NCI-H1694 (cell line): ENCODE measurements around the gene KCNT1.

Experiments
- DNase-seq: peaks from one replicate; lab custom pipeline; 2025; lab: John Stamatoyannopoulos, UW

The KCNT1 gene

DNA sequence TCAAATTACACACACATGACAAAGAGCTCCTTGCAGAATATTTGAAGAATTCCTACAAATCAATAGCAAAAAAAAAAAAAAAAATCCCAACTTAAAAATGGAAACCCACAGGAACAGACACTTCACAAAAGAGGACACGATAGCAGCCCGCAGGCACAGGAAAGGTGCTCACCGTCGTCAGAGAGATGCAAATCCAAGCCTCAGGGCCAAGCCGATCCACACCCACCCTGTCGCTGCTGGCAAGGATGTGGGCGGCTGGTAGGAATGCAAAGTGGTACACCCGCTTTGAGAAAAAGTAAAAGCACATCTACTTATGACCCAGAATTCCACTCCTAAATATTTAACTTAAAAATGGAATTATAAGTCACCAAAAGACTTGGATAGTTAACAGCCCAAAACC, 28.0 kb upstream of the KCNT1 start:
- no peak for DNase-seq

- no peak for DNase-seq
Measured at GRCh38 chr9:135674977-135675376, 27.0 kb upstream of the KCNT1 start.

GRCh38 chr9:135676891-135677290, 25.1 kb upstream of the KCNT1 start:
- no peak for DNase-seq

- no peak for DNase-seq
Measured at GRCh38 chr9:135677641-135678168, 24.3 kb upstream of the KCNT1 start.

GRCh38 chr9:135678236-135679017, 23.6 kb upstream of the KCNT1 start:
- DNase-seq: no peak

DNA sequence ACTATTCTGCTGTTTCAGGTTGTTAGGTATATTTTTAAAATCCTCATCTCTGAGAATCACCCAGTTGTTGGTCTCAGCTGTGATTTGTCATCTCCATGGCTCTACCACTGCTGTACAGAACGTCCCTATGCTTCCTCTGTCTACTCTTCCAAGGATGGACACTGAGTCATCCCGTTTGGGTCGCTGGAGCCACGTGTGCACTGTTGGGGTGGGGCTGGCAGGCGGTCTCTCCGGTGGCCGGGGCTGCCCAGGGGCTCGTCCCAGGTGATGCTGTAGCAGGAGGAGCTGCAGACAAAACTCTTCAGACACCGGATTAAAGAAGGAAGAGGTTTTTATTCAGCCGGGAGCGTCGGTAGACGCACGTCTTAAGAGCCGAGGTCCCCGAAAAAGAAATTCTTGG, 21.9 kb upstream of the KCNT1 start:
- no peak for DNase-seq

- no peak for DNase-seq
Measured at GRCh38 chr9:135681161-135681560, 20.8 kb upstream of the KCNT1 start.

- DNase-seq: no peak
Measured at GRCh38 chr9:135683401-135684034, 18.5 kb upstream of the KCNT1 start.

DNA sequence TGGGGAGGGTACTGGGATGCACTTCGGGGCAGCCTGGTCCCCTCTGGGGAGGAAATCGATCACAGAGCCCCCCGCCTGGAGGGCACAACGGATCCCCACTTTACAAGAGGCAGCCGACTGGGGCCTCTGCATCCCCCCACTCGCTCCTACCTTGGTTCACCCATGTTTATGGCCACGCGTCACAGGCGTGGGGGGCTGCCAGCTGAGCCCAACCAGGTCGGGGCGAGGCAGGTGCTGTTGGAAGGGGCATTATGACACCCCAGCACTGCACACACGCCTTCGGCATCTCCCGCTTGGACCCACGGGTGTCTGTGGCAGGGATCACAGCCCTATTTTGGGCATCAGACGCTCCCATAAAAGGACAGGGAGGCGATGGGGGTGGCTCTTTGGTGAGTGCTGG, 17.3 kb upstream of the KCNT1 start:
- no peak for DNase-seq

DNA sequence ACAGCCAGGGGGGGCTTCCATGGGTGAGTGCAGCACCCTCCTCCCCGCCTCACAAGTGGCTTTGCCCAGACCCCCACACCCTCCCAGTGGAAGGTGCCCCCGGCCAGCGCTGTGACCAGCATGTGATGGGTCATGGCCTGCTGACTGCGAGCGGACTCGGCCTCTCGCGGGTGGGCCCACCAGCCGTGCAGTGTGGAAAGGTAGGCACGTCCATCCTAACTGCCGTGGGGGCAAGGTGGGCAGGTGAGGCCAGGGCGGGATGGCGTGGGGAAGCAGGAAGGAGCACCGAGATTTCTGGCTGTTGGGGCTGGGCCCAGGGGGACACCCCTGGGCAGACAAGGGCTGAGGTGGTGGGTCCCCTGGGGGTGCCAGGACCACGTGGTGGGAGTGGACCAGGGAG, 14.8 kb upstream of the KCNT1 start:
- no peak for DNase-seq

DNA sequence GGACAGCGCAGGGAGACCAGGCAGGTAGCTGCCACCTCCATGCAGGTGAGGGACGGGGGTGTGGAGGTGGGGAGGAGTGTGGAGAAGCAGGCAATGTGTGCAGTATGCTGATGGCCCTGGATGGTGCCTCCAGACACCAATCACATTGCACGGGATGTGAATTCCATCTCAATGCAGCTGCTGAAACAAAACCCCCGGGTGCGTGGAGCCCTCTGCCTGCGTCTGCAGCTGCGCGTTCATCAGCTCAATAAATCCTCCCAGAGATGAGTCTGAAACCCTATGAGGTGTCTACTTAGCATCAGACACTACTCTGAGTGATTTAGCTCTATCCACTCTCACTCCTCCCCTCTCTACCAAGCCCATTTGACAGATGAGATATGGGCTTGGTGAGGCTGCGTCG, 13.0 kb upstream of the KCNT1 start:
- no peak for DNase-seq

DNA sequence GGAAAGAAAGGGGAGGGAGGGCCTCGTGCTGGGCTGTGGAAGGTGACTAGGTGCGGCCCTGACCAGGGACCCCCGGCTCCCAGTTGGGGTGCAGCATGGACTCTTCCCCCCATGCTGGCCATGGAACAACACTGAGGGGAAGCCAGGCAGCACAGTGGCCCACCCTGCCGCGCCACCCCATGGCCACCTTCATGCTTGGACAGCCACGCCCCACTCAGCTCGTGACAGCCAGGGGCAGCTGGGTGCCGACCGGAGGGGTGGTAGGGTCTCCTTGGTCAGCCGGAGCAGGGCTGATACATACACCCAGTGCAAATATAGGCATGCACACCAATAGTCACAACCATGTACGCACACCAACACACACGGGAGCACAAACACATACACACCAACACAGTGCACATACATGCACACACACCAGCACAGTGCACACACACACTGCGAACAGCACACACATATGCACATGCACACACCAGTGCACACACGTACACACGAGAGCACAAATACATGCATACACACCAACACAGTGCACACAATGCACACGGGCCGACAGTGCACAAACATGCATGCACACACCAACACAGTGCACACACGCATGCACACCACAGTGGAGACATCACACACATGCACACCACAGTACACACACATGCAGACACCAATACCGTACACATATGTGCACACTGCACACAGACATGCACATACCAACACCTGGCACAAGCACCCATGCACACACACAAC, 11.0 kb upstream of the KCNT1 start:
- no peak for DNase-seq

GRCh38 chr9:135692410-135692809, 9.6 kb upstream of the KCNT1 start:
- no peak for DNase-seq

- no peak for DNase-seq
Measured at GRCh38 chr9:135693265-135693664, 8.7 kb upstream of the KCNT1 start.

GRCh38 chr9:135693771-135694170, 8.2 kb upstream of the KCNT1 start:
- DNase-seq: no peak

DNA sequence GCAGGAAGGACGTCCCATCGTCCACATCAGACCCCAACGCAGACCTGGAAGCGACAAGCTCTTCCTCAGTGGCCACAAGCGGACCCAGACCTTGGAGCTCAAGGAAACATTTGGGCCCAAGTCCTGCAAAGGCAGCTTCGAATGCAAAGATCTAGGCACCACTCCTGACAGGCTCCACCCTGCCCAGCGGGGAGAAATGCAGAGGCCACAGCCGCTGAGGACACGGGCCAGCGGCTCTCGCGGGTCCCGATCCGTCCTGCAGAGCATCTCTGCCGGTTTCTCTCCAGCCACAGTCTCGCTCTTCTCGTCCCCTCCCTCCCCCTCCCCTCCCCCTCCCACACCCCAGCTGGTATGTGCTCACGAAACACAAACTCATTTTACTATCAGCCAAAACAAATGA, 7.6 kb upstream of the KCNT1 start:
- no peak for DNase-seq

- no peak for DNase-seq
Measured at GRCh38 chr9:135695036-135695435, 6.9 kb upstream of the KCNT1 start.

- DNase-seq: no peak
Measured at GRCh38 chr9:135695642-135696041, 6.3 kb upstream of the KCNT1 start.

DNA sequence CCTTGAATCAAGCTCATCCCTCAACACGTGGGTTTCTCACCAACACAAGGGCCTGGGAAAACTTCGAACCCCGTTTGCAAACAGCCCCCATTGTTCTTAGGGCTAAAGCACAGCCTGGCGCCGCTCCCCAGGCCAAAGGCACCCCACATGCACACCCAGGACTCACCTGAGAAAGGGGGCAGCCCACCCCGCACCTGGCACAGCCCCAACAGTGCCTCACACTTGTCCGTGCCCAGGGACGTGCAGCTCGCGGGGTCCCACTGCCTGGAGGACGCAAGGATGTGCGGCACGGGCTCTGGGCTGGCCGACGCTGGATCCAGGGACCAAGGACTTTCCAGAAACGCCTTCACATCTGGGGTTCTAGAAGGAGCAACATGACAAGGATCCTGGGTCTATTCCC, 5.5 kb upstream of the KCNT1 start:
- DNase-seq: no peak

DNA sequence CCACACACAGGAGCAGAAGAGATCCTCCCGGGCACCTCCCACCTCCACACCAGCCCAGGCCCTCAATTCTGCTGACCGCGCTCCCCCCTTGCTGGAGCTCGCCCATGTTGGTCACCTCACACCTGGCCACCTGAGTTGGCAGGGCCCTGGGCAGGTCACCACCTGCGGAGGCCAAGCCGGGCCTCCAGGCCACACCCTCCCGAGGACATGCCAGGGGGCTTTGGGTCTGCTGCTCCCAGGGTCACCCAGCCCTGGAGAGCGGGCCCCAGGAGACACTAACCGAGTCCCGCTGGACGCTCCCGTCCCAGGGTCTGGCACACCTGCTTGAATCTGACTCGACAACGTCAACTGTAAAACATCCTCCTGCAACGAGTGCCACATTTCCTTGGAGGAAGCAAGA, 4.8 kb upstream of the KCNT1 start:
- DNase-seq: no peak

DNA sequence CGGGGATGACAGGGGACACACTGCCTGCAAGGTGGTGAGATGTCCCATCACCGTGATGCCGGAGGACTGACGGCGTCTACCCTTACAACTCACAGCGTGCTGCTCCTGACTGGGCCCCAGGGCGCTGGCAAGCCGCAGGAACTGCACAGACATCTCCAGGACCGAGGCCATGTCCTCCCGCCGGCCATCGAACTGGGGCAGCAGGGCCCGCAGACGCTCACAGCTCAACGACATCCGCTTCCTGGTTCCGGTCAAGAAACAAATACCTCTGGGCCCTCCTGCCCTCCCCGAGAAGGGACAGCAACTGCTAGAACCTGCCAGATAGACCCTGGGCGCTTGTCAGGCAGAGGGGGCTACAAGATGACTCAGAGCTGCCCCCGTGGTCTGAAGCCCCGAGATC, 3.7 kb upstream of the KCNT1 start:
- DNase-seq: no peak

DNA sequence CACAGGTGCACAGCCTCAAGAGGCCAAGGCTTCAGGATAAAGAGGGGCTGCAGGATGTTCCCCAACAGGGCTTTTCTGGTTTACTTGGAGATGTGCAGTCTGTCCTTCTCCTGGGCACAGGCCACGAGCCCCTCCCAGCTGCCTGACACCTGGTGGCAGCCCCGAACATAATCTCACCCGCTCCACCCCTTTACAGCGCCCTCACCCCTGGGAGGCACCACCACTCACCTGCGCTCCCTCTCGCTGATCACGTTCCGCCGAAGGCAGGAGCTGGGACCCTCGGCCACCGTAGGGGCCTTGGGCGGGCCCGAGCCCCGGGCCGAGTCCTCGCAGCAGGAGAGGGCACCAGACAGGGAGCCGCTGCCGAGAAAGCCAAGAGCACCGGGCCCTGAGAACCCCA, 3.2 kb upstream of the KCNT1 start:
- DNase-seq: no peak

DNA sequence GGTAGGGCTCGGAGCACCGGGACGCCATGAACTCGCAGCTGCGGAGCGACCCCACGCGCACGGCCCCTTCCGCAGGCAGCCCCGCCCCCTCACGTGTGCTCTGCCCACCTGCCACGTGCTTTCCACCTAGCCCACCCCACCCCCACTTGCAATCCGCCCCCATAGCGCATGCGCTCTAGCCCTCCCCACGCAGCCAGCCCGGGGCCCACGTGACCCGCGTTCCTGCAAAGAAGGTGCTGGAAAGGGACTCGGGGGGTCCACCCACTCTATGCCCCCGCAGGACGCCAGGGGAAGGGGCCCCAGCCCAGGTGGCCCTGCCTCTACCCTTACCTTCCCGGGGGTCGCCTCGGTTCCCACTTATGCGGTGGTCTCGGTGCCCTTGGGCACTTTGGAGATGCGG, 2.5 kb upstream of the KCNT1 start, which contains the start of gene SOHLH1:
Gene SOHLH1 (minus strand): TSS at position 42 of the 400 bp plus-strand sequence. CDS start 14 bp downstream, at position 28.
- no peak for DNase-seq
